Stimulated activated CD4-positive, alpha-beta T cell treated with anti-CD3 and anti-CD28 coated beads, TNF-alpha, amount 100 ng/mL, for 4 hours (primary cell): ENCODE measurements around the gene TIMM50.

Experiments used
- DNase-seq, 3 experiments: peaks; one replicate each; pipeline ENCODE4 v3.0.0-alpha.2; 2020; ENCODE audit warnings: low read depth in 3 of 3

The TIMM50 gene

GRCh38 chr19:39500543-39500942 is 19.9 kb downstream of the TIMM50 start:
- DNase-seq: no peak

- no peak for DNase-seq
Observed at GRCh38 chr19:39501340-39501739, 20.7 kb downstream of the TIMM50 start.

- peak; percentile 57 to 62 (median 57) for DNase-seq
Observed at GRCh38 chr19:39502640-39503417, 22.2 kb downstream of the TIMM50 start.

GRCh38 chr19:39506598-39506943 is 25.9 kb downstream of the TIMM50 start:
- DNase-seq: no peak

GRCh38 chr19:39506944-39507714 is 26.5 kb downstream of the TIMM50 start:
- peak in 1 of 3 experiments; percentile 32 for DNase-seq

GRCh38 chr19:39507715-39508364 is 27.2 kb downstream of the TIMM50 start:
- DNase-seq: no peak

- DNase-seq: no peak
Observed at GRCh38 chr19:39508629-39509028, 28.0 kb downstream of the TIMM50 start.

GRCh38 chr19:39509233-39509632 is 28.6 kb downstream of the TIMM50 start:
- no peak for DNase-seq

- DNase-seq: no peak
Observed at GRCh38 chr19:39512988-39513387, 32.4 kb downstream of the TIMM50 start.

GRCh38 chr19:39514840-39515550 is 34.4 kb downstream of the TIMM50 start, which contains the start of gene SELENOV:
TSS of gene SELENOV (plus strand) at chr19:39515139. CDS start at chr19:39515213, 74 bp downstream.
- DNase-seq: no peak

GRCh38 chr19:39515551-39516191 is 35.0 kb downstream of the TIMM50 start:
- DNase-seq: no peak

GRCh38 chr19:39516270-39516669 is 35.6 kb downstream of the TIMM50 start:
- DNase-seq: no peak

GRCh38 chr19:39517432-39517831 is 36.8 kb downstream of the TIMM50 start:
- no peak for DNase-seq

- no peak for DNase-seq
Observed at GRCh38 chr19:39518458-39518857, 37.8 kb downstream of the TIMM50 start.

GRCh38 chr19:39518975-39519374 is 38.3 kb downstream of the TIMM50 start:
- DNase-seq: no peak

- DNase-seq: no peak
Observed at GRCh38 chr19:39520541-39521484, 40.2 kb downstream of the TIMM50 start.

GRCh38 chr19:39524495-39524894 is 43.9 kb downstream of the TIMM50 start:
- DNase-seq: no peak

- DNase-seq: no peak
Observed at GRCh38 chr19:39525205-39525604, 44.6 kb downstream of the TIMM50 start.

- no peak for DNase-seq
Observed at GRCh38 chr19:39531834-39532232, 51.2 kb downstream of the TIMM50 start.
